Stimulated activated naive CD4-positive, alpha-beta T cell (primary cell): ENCODE data around the gene TMEM236.

ENCODE experiments used
- DNase-seq, 6 experiments: peaks; one replicate each; lab custom pipeline; 2025; lab: John Stamatoyannopoulos, UW

The TMEM236 gene

DNA sequence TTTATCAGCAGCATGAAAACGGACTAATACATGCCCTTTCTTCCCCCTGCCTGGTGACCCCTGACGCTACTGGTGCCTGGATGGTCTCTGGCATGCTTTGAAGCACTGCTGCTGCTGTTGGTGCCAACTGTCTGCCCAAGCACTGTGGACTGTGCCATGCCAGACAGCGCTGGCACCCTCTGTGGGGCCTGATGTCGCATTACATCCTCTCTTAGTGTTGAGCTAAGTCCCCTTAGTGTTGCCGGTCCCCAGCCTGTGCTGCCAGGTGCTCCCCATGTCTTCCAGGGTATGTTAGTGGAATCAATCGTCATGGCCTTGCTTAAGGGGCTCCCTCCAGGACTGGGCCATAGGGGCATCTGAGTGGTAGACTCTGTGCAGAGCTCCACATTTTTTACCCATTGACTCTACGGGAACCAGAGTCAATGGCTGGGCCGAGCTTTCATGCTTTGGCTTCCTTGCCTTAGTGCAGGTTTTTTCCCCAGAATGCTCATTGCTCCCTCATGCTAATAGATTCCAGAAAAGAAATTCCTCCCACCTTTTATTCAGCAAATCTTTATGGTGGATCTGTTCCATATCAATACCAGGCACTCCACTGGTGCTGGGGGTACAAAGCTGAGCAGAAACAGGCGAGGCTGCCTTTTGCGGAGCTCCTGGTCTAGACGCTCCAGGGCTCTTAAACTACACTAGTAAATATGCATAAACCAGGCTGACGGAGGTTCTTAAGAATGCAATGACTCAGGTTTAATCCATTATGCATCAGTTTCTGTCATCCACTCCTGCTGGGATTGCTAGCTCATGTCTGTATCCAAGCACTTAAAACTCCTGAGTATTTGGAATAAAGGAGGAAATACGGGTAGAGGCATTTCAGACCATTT, 35.3 kb downstream of the TMEM236 start:
- no peak for DNase-seq

DNA sequence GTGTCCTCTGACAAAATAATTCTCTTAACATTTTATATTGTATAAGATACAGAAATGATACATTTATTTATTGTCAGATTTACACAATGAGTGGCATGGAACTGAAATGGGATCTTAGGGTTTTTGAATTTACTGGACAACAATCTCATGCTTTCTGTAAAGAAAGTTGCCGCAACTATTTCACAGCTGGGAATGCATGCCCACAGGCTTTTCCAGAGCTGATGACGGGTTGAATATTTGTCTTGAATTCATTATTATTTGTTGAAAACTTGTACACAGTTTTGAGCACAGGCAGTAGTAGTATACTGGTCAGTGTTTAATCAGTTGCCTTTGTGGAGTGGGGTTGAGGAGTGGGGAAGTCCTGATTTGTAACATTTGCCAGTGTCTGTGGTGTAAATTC, 36.6 kb downstream of the TMEM236 start:
- DNase-seq, result no peak

DNA sequence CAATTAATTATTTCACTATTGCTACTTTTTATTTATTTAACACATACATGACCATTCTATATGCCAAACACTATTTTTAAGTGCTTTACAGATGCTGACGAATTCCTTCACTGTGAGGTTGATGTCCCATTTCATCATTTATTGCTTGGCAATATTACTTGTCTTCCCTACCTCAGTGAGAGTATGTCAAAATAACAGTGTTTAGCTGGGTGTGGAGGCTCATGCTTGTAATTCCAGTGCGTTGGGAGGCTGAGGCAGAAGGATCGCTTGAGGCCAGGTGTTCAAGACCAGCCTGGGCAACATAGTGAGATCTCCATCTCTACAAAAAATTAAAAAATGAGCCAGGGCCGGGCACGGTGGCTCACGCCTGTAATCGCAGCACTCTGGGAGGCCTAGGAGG, 37.4 kb downstream of the TMEM236 start:
- DNase-seq, result no peak

DNA sequence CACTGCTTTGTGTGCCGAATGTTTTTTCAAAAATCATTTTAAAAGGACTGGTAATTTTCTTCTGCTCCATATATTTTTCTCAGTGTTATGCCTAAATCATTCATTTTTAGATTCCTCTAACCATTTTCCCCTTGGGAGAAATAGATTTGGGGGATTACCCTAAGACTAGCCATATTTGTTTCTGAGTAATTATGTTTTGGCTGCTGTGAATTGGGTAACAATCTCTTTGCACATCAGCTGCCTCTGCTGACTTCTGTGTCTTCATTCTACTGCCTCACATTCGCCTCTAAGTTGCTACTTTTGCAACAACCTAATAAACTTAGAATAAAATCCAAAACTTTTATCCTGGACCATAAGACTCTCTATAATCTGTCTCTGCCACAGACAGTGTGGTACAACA, 38.6 kb downstream of the TMEM236 start:
- DNase-seq, result no peak

DNA sequence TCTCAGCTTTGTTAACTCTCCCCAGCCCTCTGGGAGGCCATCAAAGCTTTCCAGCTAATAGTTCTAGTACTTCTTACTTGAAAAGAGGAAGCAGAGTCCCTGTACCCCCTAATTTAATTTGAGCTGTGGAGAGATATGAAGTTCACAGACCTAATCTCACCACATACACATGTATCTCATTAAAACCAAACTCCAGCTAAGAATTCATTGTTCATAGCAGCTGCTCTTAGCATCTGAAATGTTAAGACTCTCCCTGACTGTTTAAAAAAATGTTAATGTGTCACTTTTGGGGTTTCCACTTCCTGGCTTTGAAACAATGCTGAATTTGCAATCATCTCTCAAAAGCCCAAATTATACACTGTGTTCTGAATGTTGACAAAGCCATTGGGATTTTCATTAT, 41.0 kb downstream of the TMEM236 start:
- no peak for DNase-seq

DNA sequence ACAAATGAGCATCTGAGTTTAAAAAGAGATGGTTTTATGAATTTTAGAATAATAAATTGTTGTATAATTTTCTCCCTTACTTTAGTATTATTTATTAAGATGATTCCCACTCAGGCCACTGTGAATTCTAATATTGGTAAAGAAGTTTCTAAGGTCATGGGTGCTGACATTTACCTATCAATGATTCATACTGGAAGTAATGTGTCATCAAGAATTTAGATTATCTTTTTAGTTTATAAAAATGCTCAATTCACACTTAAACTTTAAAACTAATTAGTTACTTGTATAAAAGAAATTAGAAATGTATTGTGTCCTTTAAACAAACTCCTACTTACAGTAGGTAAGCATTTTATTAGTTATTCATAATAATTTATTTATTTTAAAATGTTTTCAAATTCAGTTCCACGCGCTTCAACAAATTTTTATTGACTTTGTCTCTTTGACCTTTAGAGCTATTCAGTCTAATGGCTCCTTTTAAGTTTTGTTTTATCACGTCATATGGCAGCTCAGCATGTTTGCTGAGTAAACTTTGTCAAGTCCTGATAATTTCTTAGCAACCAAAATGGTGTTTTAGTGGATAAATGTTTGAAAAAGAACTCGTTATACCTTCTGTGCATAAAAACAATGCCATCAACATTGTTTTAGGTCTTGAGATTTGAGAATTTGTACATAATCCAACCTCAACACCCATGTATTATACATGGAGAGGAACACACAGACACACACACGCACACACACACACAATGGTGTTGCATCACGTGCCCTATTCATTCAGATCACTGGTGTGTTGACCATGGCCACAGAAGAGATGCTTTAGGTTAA, 42.0 kb downstream of the TMEM236 start:
- DNase-seq, result no peak

DNA sequence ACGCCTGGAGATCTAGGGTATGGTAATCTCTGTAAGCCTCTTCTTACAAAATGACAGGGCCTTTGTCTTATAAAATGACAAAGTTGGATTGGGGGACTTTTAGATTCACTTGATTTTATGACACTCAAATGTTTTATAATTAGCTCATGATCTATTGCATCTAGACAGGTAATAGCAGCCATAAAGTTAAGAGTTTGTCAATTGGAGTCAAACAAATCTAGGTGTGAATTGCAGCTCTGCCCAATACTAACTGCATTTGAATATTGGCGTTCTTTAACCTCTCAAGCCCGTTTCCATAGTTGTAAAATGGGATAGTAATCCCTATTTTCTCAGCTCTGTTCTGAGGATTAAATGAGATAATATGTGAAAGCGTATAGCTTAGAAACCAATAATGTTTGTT, 43.1 kb downstream of the TMEM236 start:
- DNase-seq, result no peak

DNA sequence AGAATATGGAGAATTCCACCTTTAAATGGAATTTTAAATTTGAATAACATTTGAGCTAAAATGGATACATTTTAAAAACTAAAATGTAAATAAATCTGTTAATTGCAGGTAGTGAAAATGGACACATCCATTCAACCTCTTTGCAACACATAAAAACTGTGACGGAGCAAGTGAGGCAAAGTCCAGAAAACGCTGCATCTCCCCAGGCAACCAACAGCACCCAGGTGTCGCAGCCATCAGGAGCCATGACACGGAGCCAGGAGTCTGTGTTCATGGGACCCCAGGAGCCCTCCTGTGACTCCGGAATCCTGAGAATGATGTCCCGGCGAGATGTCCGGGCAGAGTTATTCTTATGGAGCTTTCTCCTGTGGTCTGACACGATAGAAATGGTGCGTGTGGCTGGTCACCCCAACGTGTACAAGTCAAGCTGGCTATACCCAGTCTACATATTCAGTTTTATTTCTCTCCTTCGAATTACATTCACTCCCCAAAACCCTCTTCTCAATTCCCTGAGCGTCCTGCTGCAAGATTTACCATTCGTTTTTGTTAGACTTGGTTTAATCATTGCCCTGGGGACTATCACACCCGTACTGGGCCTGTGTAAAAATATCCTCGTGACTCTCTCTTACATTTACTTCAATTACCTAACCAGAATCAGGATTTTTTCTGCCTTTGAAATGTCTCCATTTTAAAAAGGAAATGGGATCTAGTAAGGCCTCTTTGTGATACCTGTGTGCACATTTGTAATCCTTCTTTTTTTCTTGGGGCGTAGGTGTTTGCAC, 44.0 kb downstream of the TMEM236 start:
- no peak for DNase-seq

DNA sequence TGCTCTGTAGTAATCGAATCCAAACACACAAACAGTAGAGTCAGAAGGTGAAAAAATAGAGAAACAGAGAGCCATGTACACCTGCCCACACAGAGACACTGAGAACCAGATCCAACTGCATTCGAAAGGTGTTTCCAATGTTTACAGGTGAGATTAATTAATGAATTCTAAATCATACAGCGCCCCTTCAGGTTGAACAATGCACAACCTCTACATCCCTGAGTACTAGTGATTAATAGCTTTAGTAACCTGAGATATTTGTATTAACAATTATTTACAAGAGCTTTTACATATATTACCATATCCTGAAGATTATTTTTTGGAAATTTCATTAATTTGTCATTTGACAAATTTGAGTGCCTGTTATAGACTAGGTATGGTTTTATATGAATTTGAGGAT, 49.5 kb downstream of the TMEM236 start:
- no peak for DNase-seq

DNA sequence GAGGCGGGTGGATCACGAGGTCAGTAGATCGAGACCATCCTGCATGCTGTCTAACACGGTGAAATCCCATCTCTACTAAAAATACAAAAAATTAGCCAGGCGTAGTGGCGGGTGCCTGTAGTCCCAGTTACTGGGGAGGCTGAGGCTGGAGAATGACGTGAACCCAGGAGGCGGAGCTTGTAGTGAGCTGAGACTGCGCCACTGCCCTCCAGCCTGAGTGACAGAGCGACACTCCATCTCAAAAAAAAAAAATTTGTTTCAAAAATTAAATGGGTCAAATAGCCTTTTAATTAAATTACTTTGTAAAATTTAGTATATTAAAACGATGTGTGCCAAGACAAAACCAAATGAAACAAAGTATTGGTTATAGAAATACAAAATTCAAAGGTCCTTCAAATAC, 50.3 kb downstream of the TMEM236 start:
- no peak for DNase-seq

DNA sequence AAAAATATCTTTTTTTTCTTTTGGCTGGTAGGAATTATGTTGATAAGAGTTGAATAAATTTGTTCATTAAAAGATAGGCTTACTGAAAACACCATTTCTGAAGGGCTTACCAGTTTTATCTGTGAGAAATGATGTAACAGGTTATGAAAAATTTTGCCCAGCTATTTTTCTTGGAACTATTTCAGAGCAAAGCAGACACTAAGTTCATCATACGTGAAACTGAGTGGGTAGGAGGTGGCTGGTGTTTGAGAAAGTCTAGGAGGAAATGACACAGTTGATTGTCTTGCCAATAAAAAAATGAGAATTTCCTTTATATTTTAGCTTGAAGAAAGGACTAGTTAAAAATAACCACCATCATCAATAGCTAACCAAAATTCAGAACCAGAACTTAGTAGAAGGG, 51.0 kb downstream of the TMEM236 start:
- DNase-seq, result no peak

DNA sequence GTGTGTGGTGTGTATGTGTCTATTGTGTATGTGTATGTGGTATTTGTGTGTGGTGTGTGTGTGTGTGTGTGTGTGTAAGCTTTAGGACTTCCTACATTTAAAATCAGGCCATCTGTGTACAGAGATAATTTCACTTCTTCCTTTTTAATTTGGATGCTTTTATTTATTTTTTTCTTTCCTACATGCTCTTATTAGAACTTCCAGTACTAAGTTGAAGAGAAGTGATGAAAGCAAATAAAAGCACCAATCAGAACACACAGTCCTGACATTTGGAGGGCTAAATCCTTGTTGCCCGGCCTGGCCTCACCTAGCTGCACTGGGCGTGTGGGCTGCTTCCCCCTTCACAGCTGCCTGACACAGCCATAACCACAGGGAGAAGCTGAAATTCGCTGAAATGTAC, 53.3 kb downstream of the TMEM236 start:
- no peak for DNase-seq

DNA sequence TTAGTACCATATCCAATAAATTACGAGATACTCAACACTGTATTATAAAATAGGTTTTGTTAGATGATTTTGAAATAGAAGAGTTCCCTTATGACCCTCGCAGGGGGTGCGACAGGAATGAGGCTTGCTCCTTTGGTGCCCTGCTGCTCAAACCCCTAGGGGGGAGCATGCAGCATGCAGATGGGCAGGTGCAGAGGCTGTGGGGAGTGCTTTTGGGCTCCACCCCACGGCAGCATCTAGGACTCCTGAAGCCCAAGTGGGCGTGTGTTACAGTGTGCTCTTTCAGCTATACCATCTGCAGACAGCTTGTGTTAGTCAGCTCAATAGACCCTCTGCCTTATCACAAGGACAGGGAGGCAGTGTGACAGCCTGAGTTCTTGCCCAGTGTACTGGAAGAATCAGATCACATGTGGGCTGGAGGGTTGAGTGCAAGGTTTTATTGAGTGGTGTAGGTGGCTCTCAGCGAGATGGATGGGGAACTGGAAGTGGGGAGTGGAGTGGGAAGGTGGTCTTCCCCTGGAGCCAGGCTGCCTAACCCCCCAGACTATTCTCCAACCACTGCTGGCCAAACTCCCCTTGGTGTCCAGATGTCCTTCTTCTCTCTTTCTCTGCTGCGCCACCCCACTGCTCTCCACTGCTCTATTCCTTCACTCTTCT, 54.0 kb downstream of the TMEM236 start:
- no peak for DNase-seq

DNA sequence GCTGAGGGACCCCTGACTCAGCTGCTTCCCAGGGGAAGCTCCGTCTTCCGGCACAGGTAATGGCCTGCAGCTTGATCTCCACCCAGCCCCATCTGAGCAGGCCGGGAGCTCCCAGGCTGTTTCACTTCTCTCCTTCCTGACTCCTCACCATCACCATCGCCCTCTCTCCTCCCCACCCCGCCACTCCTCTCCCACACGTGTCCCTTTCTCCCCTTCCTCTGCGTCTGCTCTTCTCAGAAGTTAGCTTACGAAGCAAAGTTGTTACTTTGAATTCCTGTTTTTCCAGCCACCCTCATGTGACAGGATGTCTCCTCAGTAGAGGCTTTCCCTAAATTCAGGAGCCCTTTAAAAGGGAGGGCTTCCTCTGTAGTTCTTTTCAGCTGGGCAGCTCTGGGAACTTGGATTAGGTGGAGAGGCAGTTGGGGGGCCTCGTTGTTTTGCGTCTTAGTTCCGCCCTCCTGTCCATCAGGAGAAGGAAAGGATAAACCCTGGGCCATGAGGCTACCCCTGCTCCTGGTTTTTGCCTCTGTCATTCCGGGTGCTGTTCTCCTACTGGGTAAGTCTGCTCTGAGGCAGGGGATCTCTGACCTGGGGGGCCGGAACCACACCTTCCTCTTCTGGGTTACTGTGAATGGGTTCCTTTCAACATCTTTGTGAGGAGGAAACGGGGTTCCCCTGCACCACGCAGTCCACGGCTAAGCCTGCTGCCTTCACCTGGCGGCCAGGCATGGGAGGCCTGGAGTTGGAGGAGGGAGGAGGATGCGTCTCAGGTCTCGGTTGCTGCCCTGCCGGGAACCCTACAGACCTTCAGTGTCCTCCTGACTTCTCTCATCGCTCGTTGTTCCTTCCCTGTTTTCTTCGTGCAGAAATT, 57.2 kb downstream of the TMEM236 start, which contains the start of gene MRC1:
Gene MRC1 (plus strand): TSS at position 378 of the 871 bp plus-strand sequence. CDS start 118 bp downstream, at position 496.
- no peak for DNase-seq

DNA sequence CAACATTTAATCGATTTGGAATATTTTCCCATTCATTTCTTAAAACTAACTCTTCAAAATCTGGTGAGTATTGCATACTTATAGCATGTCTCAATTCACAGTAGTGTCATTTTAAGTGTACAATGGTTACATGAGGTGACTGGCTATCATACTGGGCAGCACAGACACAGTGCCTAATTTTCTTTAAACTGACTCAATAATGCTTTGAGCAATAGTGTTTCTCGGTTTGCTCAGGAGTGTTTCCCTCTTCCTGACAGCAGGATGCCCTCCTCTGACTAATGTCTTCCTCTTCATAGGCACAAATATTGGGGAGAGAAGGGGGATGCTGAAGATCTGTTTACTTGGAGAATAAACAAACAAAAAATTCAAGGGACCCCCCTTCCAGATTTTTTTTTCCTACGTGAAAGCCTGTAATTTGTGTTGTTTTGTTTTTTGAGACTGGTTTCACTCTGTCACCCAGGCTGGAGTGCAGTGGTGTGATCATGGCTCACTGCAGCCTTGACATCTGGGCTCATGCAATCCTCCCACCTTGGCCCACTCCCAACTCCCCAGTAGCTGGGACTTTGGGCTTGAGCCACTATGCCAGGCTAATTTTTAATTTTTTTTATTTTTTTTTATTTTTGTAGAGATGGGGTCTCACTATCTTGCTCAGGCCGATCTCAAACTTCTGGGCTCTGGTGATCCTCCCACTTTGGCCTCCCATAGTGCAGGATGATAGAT, 59.3 kb downstream of the TMEM236 start:
- no peak for DNase-seq

DNA sequence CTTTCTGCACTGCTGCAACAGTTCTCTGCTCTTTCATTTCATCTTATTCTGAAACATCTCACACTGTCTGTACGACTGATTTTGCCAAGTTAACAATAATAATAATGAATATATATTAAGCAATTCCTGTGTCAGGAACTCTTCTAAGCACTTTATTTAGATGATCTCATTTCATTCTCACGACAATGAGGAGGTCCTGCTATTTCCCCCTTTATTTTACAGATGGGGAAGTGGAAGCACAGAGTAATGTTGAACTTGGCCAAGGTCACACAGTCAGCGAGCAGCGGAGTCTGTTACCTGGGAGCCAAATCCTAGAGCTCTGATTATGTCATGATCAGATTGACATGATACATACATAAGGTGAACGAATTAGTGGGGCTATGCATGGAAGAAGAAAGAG, 63.0 kb downstream of the TMEM236 start:
- DNase-seq, result no peak

DNA sequence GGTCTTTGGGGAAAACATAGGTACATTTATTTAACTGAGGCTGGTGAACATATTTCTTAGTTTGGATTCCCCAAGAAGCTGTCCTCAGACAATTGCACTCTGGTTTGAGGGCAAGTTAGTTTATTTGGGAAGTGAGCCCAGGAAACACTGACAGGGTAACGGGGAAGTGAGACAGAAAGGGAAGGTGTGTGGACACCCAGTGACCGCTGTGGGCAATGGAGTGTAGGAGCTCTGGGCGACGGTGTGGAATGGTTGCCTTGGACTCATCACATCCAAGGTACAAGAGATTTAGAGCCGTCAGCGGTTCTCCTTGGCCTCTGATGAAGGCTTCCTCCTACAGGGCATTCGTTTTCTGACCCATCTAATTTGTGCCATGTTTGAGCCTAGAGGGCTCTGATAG, 64.2 kb downstream of the TMEM236 start:
- DNase-seq, result no peak

DNA sequence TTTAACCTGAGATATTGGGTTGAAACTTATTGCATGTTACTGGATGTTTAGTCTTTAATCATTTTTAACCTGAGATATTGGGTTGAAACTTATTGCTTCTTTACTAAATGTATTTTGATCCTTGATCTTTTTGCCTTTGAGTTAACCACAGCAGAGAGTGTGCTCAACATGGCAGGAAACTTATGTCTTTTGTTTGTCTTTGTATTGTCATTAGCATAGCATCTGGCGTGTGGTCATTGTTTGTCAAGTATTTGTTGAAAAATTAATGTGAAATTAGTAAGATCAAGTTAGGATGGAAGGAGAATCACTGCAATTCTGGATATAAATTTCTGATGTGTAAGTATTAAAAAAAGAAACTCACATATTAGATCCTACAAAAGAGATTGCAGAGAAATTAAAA, 65.3 kb downstream of the TMEM236 start:
- DNase-seq, result no peak

DNA sequence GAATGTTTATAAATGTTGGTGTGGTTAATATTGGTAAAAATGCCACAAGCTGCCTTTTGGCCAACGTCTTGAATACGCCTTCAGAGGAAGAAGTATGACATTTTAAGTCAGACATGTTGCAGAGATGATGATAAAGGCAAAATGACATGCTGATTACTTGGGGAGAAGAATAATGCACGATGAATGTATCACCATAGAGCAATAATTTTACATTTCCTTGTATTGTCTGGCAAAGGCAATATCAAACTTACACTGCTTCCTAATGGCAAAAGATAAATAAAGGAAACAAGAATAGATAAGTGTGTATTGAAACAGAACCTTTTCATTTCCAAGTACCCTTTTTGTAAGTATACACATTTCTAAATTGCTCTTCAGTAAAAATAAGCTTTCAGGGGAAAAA, 65.8 kb downstream of the TMEM236 start:
- no peak for DNase-seq

DNA sequence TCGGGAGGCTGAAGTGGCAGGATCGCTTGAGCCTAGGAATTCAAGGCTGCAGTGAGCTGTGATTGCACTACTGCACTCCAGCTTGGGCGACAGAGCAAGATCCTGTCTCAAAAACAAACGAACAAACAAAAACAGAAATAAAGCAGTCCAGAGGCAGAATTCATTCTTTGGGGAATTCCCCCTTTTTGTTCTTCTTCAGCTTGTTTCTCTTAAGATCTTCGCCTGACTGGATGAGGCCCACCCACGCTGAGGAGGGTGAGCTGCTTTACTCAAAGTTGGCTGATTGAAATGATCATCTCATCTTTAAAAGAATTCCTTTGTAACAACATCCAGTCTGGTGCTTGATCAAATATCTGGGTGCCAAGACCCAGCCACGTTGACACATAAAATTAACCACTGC, 67.8 kb downstream of the TMEM236 start:
- no peak for DNase-seq
